PC-3 (cell line): ENCODE measurements around the gene ADAT3. TPM values are rescaled to one million over a fixed set of nuclear protein-coding genes. Genes with fewer than 3 reads are reported as not detected.

ENCODE experiments used
- ATAC-seq: fragments of 200-7000 bp; cut with Tn5 transposase; 2 replicates; pipeline ENCODE4 v1.9.1; 2020; ENCODE audit warnings: mild to moderate bottlenecking, moderate library complexity
- BruUV-seq: library from RNA; stranded (reverse); fragments of 400-500 nt; replicated peaks from 2 replicates; lab custom pipeline; 2021; lab: Mats Ljungman, UMichigan
- CTCF ChIA-PET: fragments of 300-600 bp; sonication (Branson Sonifier 250); formaldehyde crosslinking; loops from one replicate; lab custom pipeline; 2022; ENCODE audit warnings: antibody characterized with exemption; lab: Charles Lee
- POLR2A ChIA-PET: fragments of 300-600 bp; sonication (Branson Sonifier 250); formaldehyde crosslinking; loops from one replicate; lab custom pipeline; 2022; ENCODE audit warnings: antibody characterized with exemption; ENCODE audit not compliant: unreplicated experiment; lab: Charles Lee
- DNase-seq: peaks from one replicate; pipeline ENCODE4 v3.0.0-alpha.2; 2015
- H2AFZ ChIP-seq: fragments of 300-600 bp; sonication (generic); 2 replicates; pipeline ENCODE4 v1.6.0; 2016; ENCODE audit warnings: antibody characterized with exemption, low read length
- H3F3A ChIP-seq: fragments of 300-600 bp; sonication (generic); one replicate; pipeline ENCODE4 v1.6.0; 2017; ENCODE audit warnings: antibody characterized with exemption, low read length, control low read depth, mild to moderate bottlenecking; ENCODE audit not compliant: unreplicated experiment
- H3K27ac ChIP-seq: fragments of 300-600 bp; sonication (generic); 2 replicates; pipeline ENCODE4 v1.5.1; 2016; ENCODE audit warnings: mild to moderate bottlenecking, low read length
- H3K27me3 ChIP-seq: fragments of 300-600 bp; sonication (generic); 2 replicates; pipeline ENCODE4 v1.6.1; 2016; ENCODE audit warnings: low read length, mixed read lengths
- H3K36me3 ChIP-seq: fragments of 300-600 bp; sonication (generic); 2 replicates; pipeline ENCODE4 v1.6.1; 2016; ENCODE audit warnings: low read depth, mixed run types, low read length, mixed read lengths
- H3K4me1 ChIP-seq: fragments of 300-600 bp; sonication (generic); 2 replicates; pipeline ENCODE4 v1.5.1; 2016; ENCODE audit warnings: low read length; ENCODE audit not compliant: insufficient read depth
- H3K4me2 ChIP-seq: fragments of 300-600 bp; sonication (generic); 2 replicates; pipeline ENCODE4 v1.6.0; 2016; ENCODE audit warnings: low read length
- H3K4me3 ChIP-seq: fragments of 300-600 bp; sonication (generic); 2 replicates; pipeline ENCODE4 v1.5.1; 2016; ENCODE audit warnings: mild to moderate bottlenecking, low read length, mixed read lengths
- H3K79me2 ChIP-seq: fragments of 300-600 bp; sonication (generic); 2 replicates; pipeline ENCODE4 v1.6.1; 2017; ENCODE audit warnings: low read length, mixed read lengths
- H3K9ac ChIP-seq: fragments of 300-600 bp; sonication (generic); 2 replicates; pipeline ENCODE4 v1.6.0; 2016; ENCODE audit warnings: mild to moderate bottlenecking, low read length
- H3K9me2 ChIP-seq: fragments of 300-600 bp; sonication (generic); replicated peaks from 2 replicates; pipeline ENCODE4 v1.6.1; 2016; ENCODE audit warnings: mixed run types, low read length, mixed read lengths
- H3K9me3 ChIP-seq: fragments of 300-600 bp; sonication (generic); 2 replicates; pipeline ENCODE4 v1.6.1; 2016; ENCODE audit warnings: low read length, mixed read lengths
- H4K20me1 ChIP-seq: fragments of 300-600 bp; sonication (generic); 2 replicates; pipeline ENCODE4 v1.6.1; 2016; ENCODE audit warnings: low read length, mixed read lengths
- CTCF ChIP-seq: fragments of 300-600 bp; sonication (generic); conservative IDR thresholded peaks from 2 replicates; pipeline ENCODE4 v1.5.1; 2017; ENCODE audit warnings: antibody characterized with exemption, low read depth, mild to moderate bottlenecking, low read length
- EZH2 ChIP-seq: fragments of 300-600 bp; sonication (generic); IDR thresholded peaks from one replicate; pipeline ENCODE4 v1.6.1; 2017; ENCODE audit warnings: antibody characterized with exemption, mild to moderate bottlenecking, low read length; ENCODE audit not compliant: unreplicated experiment
- EZH2phosphoT487 ChIP-seq: fragments of 300-600 bp; sonication (generic); IDR thresholded peaks from 2 replicates; pipeline ENCODE4 v1.6.1; 2018; ENCODE audit warnings: mild to moderate bottlenecking, antibody characterized with exemption, low read length, borderline replicate concordance
- intact Hi-C: fragments of 100-400 bp; cut with micrococcal nuclease; formaldehyde crosslinking; loops from 2 replicates; pipeline ENCODE4 v1.9.0; 2023
- total RNA-seq: library from RNA; depleted of rRNA; stranded (reverse); fragments of >200 nt; gene quantifications from 2 replicates; pipeline ENCODE4 v1.2.3, GENCODE V29; 2014; rRNA removed

ADAT3 gene
- total RNA-seq, 1 experiment from 2014 or later = 8.4 TPM

- ATAC-seq = no peak
- DNase-seq = no peak
- Histone ChIP-seq H3K9ac (no peak overlapping the region), H3K79me2 (peaks cover 6% of the 10 kb centered on the region; the same call in 1 of the 2 replicates), H3K27me3 (no peaks in the 10 kb centered on the region), H3K9me3 (no peaks in the 10 kb centered on the region), H3F3A (no peaks in the 10 kb centered on the region), H3K4me3 (no peak overlapping the region), H3K36me3 (no peaks in the 10 kb centered on the region), H4K20me1 (no peaks in the 10 kb centered on the region), H3K4me1 (no peaks in the 10 kb centered on the region), H2AFZ (no peak overlapping the region), H3K4me2 (no peak overlapping the region), H3K27ac (no peak overlapping the region), H3K9me2 (no peaks in the 10 kb centered on the region)
- intact Hi-C loops = no loop called here
- ChIA-PET CTCF (no interaction called here), POLR2A (no interaction called here)
- BruUV-seq = no TSS peak
- no peak for TF ChIP-seq EZH2
- no peak for TF ChIP-seq EZH2phosphoT487
- no peak for TF ChIP-seq CTCF
Measured at GRCh38 chr19:1961000-1961883, 56.0 kb downstream of the ADAT3 start.

DNA sequence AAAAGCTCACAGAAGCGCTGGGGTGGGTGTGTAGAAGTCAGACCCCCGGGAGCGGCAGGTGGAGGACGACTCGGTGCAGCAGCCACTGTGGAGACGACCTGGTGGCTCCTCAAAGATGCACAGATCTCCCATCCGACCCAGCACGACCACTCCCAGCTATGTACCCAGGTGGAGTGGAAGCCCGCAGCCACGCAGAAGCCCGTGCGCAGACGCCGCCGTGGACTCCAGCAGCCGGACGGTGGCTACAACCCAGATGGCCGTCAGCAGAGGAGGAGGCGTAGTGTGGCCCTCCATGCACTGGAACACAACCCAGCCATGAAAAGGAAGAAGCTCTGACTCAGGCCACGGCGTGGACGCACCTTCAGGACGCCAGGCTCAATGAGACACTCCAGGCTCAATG lies 57.5 kb downstream of the ADAT3 start:
- Histone ChIP-seq H4K20me1 (no peaks in the 10 kb centered on the region), H3K27ac (no peak overlapping the region), H3K4me3 (no peak overlapping the region), H3F3A (no peaks in the 10 kb centered on the region), H3K4me1 (no peaks in the 10 kb centered on the region), H2AFZ (no peak overlapping the region), H3K4me2 (no peak overlapping the region), H3K9me2 (no peaks in the 10 kb centered on the region), H3K36me3 (no peaks in the 10 kb centered on the region), H3K79me2 (peaks cover 4% of the 10 kb centered on the region; the same call in 1 of the 2 replicates), H3K9ac (no peak overlapping the region), H3K27me3 (no peaks in the 10 kb centered on the region), H3K9me3 (no peaks in the 10 kb centered on the region)
- DNase-seq (no peak), ATAC-seq (no peak)
- ChIA-PET POLR2A (no interaction called here), CTCF (no interaction called here)
- TF ChIP-seq EZH2phosphoT487 (no peak), EZH2 (no peak), CTCF (no peak)
- intact Hi-C loops = no loop called here
- no TSS peak for BruUV-seq

Other genes starting within 250 kb of the ADAT3 start
- gene ONECUT3, start 151.9 kb upstream of the ADAT3 start, total RNA-seq = 1.4 and 2.0 TPM in 2 replicates
- gene ATP8B3, start 93.1 kb upstream of the ADAT3 start, total RNA-seq = 3.9 and 4.2 TPM in 2 replicates
- 21.4 and 24.3 TPM in 2 replicates for gene REXO1, start 56.9 kb upstream of the ADAT3 start, total RNA-seq
- gene KLF16, start 41.8 kb upstream of the ADAT3 start, total RNA-seq = 15.1 and 20.9 TPM in 2 replicates
- gene ABHD17A, start 19.9 kb upstream of the ADAT3 start, total RNA-seq = 101 and 102 TPM in 2 replicates
- 61.5 and 73.7 TPM in 2 replicates for gene SCAMP4, start within 50 bp of the ADAT3 start, total RNA-seq
- gene CSNK1G2, start 35.8 kb downstream of the ADAT3 start, total RNA-seq = 83.6 and 106 TPM in 2 replicates
- 72.0 and 94.0 TPM in 2 replicates for gene BTBD2, start 110.3 kb downstream of the ADAT3 start, total RNA-seq
- 95.4 and 96.8 TPM in 2 replicates for gene MKNK2, start 145.8 kb downstream of the ADAT3 start, total RNA-seq
- 15.1 and 24.8 TPM in 2 replicates for gene MOB3A, start 190.9 kb downstream of the ADAT3 start, total RNA-seq
- 1.0 and 3.6 TPM in 2 replicates for gene IZUMO4, start 191.5 kb downstream of the ADAT3 start, total RNA-seq
- gene AP3D1, start 246.2 kb downstream of the ADAT3 start, total RNA-seq = 103 and 142 TPM in 2 replicates